OCI-LY7 (cell line): ENCODE measurements around the gene GGTA1. TPM values are rescaled to one million over a fixed set of nuclear protein-coding genes. Genes with fewer than 3 reads are reported as not detected.

Source experiments
- BruUV-seq: library from RNA; stranded (reverse); fragments of 400-500 nt; replicated peaks from 2 replicates; lab custom pipeline; 2021; lab: Mats Ljungman, UMichigan
- CTCF ChIA-PET: fragments of 300-600 bp; sonication (Branson Sonifier 250); formaldehyde crosslinking; loops from one replicate; lab custom pipeline; 2022; ENCODE audit warnings: antibody characterized with exemption; ENCODE audit not compliant: unreplicated experiment; lab: Charles Lee
- POLR2A ChIA-PET: fragments of 300-600 bp; sonication (Branson Sonifier 250); formaldehyde crosslinking; loops from one replicate; lab custom pipeline; 2022; ENCODE audit warnings: antibody characterized with exemption; lab: Charles Lee
- DNase-seq: peaks from one replicate; pipeline ENCODE4 v3.0.0-alpha.2; 2015; ENCODE audit warnings: low spot score
- H2AFZ ChIP-seq: fragments of 200-600 bp; sonication (generic), shearing (Covaris generic); 2 replicates; pipeline ENCODE4 v1.6.1; 2014; ENCODE audit warnings: mild to moderate bottlenecking, antibody characterized with exemption, low read length, moderate library complexity
- H3K27ac ChIP-seq: fragments of 200-600 bp; sonication (generic); 2 replicates; pipeline ENCODE4 v1.5.1; 2014; ENCODE audit warnings: mixed run types, low read depth, mild to moderate bottlenecking, moderate library complexity, low read length, inconsistent platforms; ENCODE audit not compliant: poor library complexity, severe bottlenecking
- H3K36me3 ChIP-seq: fragments of 200-600 bp; sonication (generic); 2 replicates; pipeline ENCODE4 v1.6.1; 2014; ENCODE audit warnings: mild to moderate bottlenecking, antibody characterized with exemption, low read length, moderate library complexity, mixed read lengths; ENCODE audit not compliant: insufficient read depth
- H3K4me1 ChIP-seq: fragments of 200-600 bp; sonication (generic); 2 replicates; pipeline ENCODE4 v1.5.1; 2014; ENCODE audit warnings: mild to moderate bottlenecking, low read length; ENCODE audit not compliant: insufficient read depth, poor library complexity, severe bottlenecking
- H3K4me2 ChIP-seq: fragments of 200-600 bp; sonication (generic); 2 replicates; pipeline ENCODE4 v1.6.1; 2014; ENCODE audit warnings: mild to moderate bottlenecking, low read length
- H3K4me3 ChIP-seq: fragments of 200-600 bp; sonication (generic); 2 replicates; pipeline ENCODE4 v1.5.1; 2014; ENCODE audit warnings: mild to moderate bottlenecking, low read depth, low read length; ENCODE audit not compliant: poor library complexity, severe bottlenecking
- H3K79me2 ChIP-seq: fragments of 200-600 bp; sonication (generic); 2 replicates; pipeline ENCODE4 v1.6.1; 2016; ENCODE audit warnings: low read depth, mild to moderate bottlenecking, low read length, moderate library complexity, mixed read lengths; ENCODE audit not compliant: insufficient read depth
- H3K9me2 ChIP-seq: fragments of 200-600 bp; sonication (generic); 2 replicates; pipeline ENCODE4 v1.6.1; 2016; ENCODE audit warnings: mild to moderate bottlenecking, low read length, mixed read lengths; ENCODE audit not compliant: insufficient read depth
- H3K9me3 ChIP-seq: fragments of 200-600 bp; sonication (generic); 2 replicates; pipeline ENCODE4 v1.6.1; 2014; ENCODE audit warnings: mild to moderate bottlenecking, mixed run types, low read length, mixed read lengths
- H4K20me1 ChIP-seq: fragments of 200-600 bp; sonication (generic); 2 replicates; pipeline ENCODE4 v1.6.1; 2014; ENCODE audit warnings: mild to moderate bottlenecking, antibody characterized with exemption, low read length, moderate library complexity, mixed read lengths; ENCODE audit not compliant: insufficient read depth
- CTCF ChIP-seq: fragments of 200-600 bp; sonication (generic); conservative IDR thresholded peaks from 2 replicates; pipeline ENCODE4 v1.5.1; 2014; ENCODE audit warnings: mild to moderate bottlenecking, antibody characterized with exemption, low read length, moderate library complexity, mixed read lengths
- EZH2phosphoT487 ChIP-seq: fragments of 200-600 bp; sonication (generic); IDR thresholded peaks from 2 replicates; pipeline ENCODE4 v1.6.1; 2018; ENCODE audit warnings: low read depth, borderline replicate concordance, mild to moderate bottlenecking, mixed run types, antibody characterized with exemption, low read length, moderate library complexity, mixed read lengths
- intact Hi-C: fragments of 100-400 bp; cut with micrococcal nuclease; formaldehyde crosslinking; loops from one replicate; pipeline ENCODE4 v1.10.0; 2022; ENCODE audit not compliant: unreplicated experiment
- total RNA-seq, 2 experiments: library from RNA; depleted of rRNA in 1 of 2; stranded (reverse); fragments of >200 nt in 1 of 2; shearing (Covaris generic) in 1 of 2; gene quantifications; 2 replicates each; pipeline ENCODE4 v1.2.3, GENCODE V29; 2014 to 2022

Gene GGTA1
- total RNA-seq, 2 experiments from 2014 or later: not detected

DNA sequence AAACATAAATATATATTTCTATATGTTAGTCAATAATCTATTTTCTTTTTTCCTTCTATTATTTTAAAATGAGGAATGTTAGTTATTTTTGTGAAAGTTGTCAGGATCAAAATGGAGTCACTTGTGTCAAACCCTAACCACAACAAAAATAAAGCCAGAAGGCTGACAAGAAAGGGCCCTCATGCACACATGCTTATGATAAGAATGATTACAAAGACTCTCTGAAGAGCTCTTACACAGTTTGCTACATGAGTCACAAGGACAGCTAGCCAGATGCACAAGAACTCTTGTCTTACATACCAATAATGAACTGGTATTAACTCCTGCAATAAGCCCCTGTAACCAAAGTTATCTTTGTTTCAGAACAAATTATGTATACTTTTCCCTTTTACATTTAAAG lies 64.7 kb downstream of the GGTA1 start:
- Histone ChIP-seq H3K9me3 (no peaks in the 10 kb centered on the region), H3K4me3 (no peak overlapping the region), H3K9me2 (no peaks in the 10 kb centered on the region), H3K4me2 (no peak overlapping the region), H3K36me3 (no peaks in the 10 kb centered on the region), H3K79me2 (no peaks in the 10 kb centered on the region), H3K27ac (no peak overlapping the region), H2AFZ (no peak overlapping the region), H3K4me1 (no peaks in the 10 kb centered on the region), H4K20me1 (no peaks in the 10 kb centered on the region)
- POLR2A ChIA-PET: no interaction called here
- no peak for DNase-seq
- BruUV-seq: no TSS peak
- CTCF ChIA-PET: no interaction called here
- TF ChIP-seq EZH2phosphoT487 (no peak), CTCF (no peak)
- intact Hi-C loops: loop anchor here (5.0 kb wide), 1 partner anchor 613 kb away; no protein-coding TSS in a partner anchor

- no TSS peak for BruUV-seq
- Histone ChIP-seq H3K9me3 (no peaks in the 10 kb centered on the region), H3K36me3 (no peaks in the 10 kb centered on the region), H4K20me1 (no peaks in the 10 kb centered on the region), H2AFZ (no peak overlapping the region), H3K4me3 (no peak overlapping the region), H3K79me2 (no peaks in the 10 kb centered on the region), H3K27ac (no peak overlapping the region), H3K4me1 (no peaks in the 10 kb centered on the region), H3K9me2 (no peaks in the 10 kb centered on the region), H3K4me2 (no peak overlapping the region)
- no peak for DNase-seq
- POLR2A ChIA-PET: no interaction called here
- intact Hi-C loops: no loop called here
- CTCF ChIA-PET: no interaction called here
- no peak for TF ChIP-seq CTCF
- no peak for TF ChIP-seq EZH2phosphoT487
Observed at GRCh38 chr9:121427899-121428298, 71.7 kb downstream of the GGTA1 start.

GRCh38 chr9:121424024-121424432 lies 75.6 kb downstream of the GGTA1 start:
- H4K20me1 ChIP-seq: no peaks in the 10 kb centered on the region
- H3K4me2 ChIP-seq: no peak overlapping the region
- POLR2A ChIA-PET: no interaction called here
- no peaks in the 10 kb centered on the region for H3K9me2 ChIP-seq
- no peak overlapping the region for H3K27ac ChIP-seq
- no peaks in the 10 kb centered on the region for H3K36me3 ChIP-seq
- H3K4me3 ChIP-seq: no peak overlapping the region
- no peak overlapping the region for H2AFZ ChIP-seq
- CTCF ChIA-PET: no interaction called here
- no peaks in the 10 kb centered on the region for H3K9me3 ChIP-seq
- BruUV-seq: no TSS peak
- intact Hi-C loops: no loop called here
- TF ChIP-seq CTCF (no peak), EZH2phosphoT487 (no peak)
- no peaks in the 10 kb centered on the region for H3K4me1 ChIP-seq
- H3K79me2 ChIP-seq: no peaks in the 10 kb centered on the region
- DNase-seq: no peak
